NCI-H2081 treated with DMSO at 0.1 percent for 48 hours (cell line): ENCODE results near the gene NXN.
"Not testable (repeated sequence)": the region's sequence is repeated elsewhere in the genome, so short reads cannot be mapped to it uniquely, and the experiment has no call there.

Source experiments
- DNase-seq: peaks from one replicate; lab custom pipeline; 2025; lab: John Stamatoyannopoulos, UW

Gene NXN

DNA sequence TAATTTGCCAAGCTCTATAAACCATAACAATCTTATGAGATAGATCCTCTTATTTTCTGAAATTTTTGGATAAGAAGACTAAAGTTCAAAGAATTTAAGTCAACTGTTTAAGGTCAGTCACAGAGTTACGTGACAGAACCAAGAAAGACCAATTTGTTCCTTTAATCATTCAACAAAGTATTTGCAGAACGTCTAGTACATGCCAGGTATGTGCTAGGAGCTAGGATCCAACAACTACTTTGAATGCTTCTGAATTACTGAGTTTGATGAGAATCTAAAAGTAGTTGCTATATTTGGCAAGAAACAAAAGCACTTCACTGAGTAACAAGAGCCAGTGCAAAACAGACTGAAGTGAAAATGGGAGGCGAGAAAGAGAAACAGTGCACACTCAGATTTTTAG, 212.5 kb downstream of the NXN start:
- no peak for DNase-seq

DNA sequence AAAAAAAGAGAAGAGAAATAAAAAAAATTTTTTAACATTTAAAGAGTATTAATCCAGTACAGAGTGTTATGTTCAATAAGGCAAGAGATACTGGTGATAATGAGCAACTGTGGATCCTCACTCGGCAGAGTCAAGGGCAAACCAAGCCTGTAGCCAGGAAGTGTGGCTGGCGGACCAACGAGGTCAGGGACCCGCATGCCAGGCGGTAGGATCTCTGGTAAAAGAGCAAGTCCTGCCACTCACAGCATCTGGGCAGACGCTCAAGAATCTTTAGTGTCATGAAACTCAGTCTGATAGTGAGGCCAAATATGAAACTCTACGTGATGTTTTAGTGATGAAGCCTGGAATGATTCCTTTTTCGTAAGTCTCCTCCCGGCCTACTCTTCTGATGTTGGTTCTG, 219.2 kb downstream of the NXN start:
- no peak for DNase-seq

DNA sequence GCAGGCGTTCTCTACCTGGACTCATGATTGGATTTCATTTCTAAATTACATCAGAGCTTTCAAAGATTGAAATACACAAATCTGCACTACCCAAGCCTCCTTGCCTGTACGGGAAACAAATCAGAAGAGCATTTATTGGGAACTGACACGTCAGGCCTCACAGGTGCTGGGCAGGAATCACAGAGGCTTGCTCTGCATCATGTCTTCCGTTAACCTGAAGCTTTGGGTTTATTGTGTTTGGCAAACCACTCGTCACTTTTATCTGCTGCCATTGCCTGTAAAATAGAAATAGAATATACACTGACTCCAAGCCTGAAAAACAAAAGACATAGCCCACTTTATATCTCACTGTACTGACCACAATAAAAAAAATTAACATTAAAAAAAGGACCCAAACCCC, 219.6 kb downstream of the NXN start:
- no peak for DNase-seq

DNA sequence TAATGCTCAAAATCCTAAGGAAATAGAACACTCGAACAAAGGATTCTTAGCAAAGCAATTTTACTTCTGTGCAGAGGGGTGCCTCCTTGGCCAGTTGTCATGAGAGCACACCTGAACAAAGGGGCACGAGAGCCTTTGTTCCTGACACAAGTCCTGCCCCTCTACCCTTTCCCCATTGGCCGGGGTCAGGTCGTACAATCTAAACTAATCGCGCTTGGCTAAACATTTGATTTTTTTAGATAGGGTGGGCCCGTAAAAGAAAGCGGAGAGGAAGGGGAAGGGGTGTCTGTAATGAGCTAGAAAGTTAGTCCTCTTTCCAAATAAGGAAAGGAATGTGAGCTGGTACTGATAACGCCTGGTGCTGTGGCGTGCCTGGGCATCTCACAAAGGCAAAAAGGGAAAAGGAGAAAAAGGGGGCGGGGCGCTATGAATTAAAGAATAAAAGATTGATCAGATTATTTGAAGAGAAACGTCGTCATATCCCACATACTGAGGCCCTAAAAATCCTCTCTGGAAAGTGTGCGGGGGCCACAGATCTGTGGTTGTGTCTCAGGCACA, 223.5 kb downstream of the NXN start:
- DNase-seq = not testable (repeated sequence)

DNA sequence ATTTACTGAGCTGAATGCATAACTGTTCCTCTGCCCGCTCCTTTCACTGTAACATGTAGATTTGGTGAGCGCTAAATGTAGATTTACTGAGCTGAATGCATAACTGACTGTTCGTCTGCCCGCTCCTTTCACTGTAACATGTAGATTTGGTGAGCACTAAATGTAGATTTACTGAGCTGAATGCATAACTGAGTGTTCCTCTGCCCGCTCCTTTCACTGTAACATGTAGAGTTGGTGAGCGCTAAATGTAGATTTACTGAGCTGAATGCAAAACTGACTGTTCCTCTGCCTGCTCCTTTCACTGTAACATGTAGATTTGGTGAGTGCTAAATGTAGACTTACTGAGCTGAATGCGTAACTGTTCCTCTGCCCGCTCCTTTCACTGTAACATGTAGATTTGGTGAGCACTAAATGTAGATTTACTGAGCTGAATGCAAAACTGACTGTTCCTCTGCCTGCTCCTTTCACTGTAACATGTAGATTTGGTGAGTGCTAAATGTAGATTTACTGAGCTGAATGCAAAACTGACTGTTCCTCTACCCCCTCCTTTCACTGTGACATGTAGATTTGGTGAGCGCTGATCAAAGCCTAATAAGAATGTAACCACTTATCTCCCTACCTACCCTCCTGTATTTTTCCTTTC, 224.1 kb downstream of the NXN start:
- DNase-seq = not testable (repeated sequence)

DNA sequence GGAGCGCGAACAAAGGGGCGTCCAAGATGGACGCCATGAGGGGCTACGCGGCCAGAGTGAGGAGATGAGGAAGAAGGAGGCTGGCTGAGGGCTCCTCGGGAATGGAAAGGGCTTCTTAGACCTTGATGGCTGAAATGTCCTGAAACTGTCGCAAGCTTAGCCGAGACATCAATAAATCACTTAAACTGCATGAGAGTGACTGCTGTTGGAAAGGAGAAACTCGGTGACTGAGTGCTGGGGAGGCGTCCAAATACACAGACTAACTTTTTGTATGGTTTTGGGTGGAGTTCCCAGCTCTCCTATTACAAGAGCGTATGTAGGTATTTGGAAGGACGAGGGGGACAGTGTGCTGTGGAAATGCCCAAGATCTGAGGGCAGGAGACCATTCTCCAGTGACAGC, 226.2 kb downstream of the NXN start:
- DNase-seq = no peak

DNA sequence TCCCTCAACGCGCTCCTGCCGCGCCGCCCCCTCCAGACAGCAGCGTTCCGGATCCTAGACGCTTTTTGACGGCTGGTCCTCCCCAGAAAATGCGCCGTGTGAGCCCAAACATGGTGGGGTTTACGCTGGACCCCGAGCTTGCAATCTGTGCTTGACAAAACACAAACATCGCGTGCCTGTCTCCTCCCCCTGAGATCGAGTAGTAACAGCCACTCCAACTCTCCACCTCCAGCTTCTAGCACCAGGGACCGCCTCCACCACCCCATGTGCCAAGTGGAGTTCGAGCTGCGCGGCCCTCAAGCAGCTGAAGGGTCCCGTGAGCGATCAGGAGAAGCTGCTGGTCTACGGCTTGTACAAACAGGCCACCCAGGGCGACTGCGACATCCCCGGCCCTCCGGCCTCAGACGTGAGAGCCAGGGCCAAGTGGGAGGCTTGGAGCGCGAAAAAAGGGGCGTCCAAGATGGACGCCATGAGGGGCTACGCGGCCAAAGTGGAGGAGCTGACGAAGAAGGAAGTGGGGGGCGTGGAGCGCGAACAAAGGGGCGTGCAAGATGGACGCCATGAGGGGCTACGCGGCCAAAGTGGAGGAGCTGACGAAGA, 226.9 kb downstream of the NXN start:
- no peak for DNase-seq

DNA sequence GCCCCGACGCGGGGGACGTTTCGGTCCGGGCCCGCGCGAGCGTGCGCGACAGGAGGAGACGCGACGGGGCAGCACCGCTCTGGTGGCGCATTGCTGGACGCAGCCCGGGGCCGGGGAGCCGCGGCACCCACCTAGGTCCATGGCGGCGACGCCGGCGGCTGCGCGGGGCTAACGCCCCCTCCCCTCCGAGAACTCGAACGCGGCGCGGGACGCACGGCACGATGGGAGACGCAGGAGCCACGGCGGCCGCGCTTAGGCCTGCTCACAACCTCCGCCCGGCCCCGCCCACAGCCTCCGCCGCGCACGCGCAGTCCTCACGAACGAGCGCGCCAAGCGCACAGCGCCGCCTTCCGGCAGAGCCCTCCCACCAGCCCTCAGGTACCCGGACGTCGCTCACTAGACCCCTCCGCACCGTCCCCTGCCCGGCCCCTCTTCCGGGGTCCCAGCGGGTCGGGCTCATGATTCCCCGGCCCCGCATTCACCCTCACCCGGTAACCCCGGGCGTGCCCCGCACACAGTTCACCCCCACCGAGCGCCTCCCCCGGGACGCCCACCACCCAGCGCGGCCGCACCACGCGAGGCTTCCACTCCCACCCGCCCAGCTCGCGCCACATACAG, 227.5 kb downstream of the NXN start, which contains the start of gene GEMIN4:
TSS of gene GEMIN4 (minus strand) at position 263 of the 618 bp plus-strand sequence. CDS start at position 141, 122 bp downstream.
- DNase-seq = peak; percentile 45

DNA sequence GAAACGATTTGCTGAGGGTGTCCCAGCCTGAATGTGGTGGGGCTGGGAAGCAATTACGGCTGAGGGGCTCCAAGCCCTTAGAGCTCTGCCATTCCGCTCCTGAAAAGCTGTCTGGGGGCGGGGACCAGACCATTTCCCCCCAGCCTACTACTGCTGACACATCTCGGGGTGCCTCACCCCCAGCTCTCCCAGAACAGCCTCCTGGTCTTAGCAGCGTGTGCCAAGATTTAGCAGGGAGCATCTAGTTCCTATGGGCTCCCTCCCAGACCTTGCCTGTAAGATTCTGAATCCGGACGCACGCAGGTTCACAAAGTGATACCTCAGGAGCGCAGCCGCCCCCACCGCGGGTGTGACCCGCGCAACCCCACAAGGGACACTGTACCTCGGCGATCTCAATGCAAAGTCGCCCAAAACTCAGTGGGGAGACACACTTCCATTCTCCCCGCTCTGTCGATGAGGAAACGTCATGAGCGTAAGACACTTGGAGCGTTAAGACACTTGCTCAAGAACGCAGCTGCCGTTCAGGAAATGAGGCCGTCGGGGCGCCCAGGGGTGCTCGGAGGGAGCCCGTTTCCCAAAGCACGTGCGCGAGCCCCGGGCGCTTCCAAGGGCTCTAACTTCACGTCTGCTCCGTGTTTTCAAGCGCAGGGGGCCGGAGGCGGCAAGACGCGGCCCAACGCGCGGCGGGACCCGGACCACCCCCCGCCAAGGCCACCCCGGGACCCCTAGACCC, 228.1 kb downstream of the NXN start:
- DNase-seq = no peak

DNA sequence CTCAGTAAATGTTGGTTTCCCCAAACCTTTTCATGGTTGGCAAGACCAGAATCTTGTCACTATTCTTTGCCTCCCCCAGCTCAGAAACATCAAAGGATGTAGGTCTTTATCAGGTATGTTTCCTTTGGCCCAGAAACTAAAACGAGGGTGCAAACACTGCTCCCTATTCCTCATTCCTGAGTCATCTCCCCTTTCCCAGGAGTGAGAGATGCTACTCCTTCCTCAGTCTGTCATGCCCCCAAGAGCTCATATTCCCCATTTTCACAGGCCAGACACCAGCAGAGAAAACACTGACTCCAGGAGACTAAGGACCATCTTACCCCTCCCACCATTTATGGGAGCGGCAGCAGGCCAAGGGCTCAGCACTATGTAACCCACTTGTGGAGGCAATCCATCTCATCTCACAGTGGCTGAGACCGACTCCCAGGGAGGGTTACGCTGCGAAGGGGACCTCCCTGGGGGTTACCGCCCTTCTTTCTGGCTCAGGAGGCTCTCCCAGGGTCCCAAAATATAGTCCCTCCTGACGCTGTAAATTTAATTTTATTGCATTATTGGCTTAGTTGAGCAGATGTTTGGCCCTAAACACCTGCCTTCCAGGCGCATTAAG, 229.0 kb downstream of the NXN start:
- no peak for DNase-seq

DNA sequence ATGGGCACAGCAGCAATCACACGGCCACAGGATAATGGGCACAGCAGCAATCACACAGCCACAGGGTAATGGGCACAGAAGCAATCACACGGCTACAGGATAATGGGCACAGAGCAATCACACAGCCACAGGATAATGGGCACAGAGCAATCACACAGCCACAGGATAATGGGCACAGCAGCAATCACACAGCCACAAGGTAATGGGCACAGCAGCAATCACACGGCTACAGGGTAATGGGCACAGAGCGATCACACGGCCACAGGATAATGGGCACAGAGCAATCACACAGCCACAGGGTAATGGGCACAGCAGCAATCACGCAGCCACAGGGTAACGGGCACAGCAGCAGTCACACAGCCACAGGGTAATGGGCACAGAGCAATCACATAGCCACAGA, 230.2 kb downstream of the NXN start:
- DNase-seq = not testable (repeated sequence)
